Measurements from ENCODE around the gene IFFO2.
"Not testable (repeated sequence)": the region's sequence is repeated elsewhere in the genome, so short reads cannot be mapped to it uniquely, and the experiment has no call there.

Gene IFFO2

DNA sequence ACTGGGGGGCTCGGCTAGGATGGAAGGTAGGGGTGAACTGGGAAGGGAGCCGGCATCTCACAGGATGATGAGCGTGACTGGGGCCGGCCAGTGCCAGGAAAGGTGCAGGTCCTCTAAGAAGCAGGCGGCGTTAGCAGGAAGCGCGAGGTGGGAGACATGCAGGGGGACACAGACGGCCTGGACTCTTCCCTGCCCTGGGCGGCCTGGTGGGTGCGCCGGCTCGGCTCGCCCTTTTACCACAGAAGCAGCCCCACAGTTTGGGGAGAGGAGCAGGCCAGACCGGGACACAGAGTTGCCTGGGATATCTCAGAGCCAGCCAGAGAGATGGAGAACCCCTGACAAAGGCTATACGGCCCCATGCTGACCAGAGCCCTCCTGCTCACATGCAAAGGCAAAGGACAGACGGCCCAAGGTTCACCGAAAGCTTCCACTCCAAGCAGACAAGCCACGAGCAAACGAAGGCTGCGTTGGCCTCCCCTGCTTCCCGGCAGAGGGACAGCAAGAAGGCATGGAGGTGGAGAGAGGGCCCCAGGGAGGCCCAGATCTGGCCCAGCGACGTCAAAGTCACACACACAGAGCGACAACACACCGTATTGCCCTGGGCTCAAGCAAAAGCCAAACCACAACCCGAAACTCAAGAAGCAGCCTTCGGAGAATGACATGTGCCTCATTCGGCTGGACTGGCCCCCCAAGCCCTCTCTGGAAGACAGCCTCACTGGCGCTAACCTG lies 39.2 kb downstream of the IFFO2 start:
- no peak for FAIRE-seq

DNA sequence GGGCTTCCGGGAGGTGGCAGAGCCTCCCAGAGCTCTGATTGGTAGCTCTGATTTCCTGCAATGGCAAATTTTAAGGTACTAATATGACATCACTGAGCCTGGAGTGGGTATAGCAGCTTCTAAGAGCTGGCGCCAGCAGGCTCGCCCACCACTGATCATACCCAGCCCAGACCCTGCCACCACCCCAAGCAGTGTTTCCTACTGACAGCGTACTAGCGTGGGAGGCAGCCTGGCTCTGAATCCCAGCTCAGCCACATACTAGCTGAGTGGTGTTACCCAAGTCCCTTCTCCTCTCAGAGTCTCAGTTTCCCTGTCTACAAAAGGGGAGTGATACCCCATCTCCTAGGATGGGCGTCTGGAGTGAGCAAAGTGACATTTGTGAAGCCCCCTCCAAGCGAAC lies 41.1 kb downstream of the IFFO2 start:
- no peak for FAIRE-seq

GRCh38 chr1:18913065-18913835 lies 43.2 kb downstream of the IFFO2 start:
- peak; percentile 67 for FAIRE-seq

- no peak for FAIRE-seq
Measured at GRCh38 chr1:18912550-18912949, 43.9 kb downstream of the IFFO2 start.

DNA sequence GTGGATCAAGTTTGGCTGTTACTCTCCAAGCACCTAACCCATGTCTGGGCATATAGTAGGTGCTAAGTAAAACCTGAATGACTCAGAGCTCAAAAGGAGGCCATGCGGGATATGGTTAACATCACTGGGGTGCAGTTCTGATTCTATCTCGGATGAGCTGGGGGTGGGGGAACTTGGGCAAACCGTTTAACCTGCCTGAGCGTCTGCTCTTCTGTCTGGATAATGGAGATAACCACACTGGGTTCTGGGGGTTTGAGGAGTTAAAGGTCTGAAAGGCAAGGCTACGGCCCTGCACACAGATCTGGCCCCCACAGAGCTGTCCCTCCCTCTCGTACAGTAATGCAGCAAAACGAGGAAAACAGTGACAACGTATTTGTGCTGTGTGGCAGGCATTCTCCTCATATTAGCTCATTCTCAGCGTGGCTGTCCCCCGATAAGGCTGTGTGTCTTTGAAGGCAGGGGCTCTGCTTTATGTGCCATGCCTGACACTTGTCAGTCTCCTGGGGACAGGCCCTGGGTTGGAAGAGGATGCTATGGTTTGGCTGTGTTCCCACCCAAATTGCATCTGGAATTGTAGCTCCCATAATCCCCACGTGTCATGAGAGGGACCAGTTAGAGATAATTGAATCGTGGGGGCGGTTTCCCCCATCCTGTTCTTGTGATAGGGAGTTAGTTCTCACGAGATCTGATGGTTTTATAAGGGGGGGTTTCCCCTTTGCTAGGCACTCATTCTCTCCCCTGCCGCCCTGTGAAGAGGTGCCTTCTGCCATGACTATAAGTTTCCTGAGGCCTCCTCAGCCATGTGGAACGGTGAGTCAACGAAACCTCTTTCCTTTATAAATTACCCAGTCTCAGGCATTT lies 47.3 kb downstream of the IFFO2 start:
- FAIRE-seq = no peak

DNA sequence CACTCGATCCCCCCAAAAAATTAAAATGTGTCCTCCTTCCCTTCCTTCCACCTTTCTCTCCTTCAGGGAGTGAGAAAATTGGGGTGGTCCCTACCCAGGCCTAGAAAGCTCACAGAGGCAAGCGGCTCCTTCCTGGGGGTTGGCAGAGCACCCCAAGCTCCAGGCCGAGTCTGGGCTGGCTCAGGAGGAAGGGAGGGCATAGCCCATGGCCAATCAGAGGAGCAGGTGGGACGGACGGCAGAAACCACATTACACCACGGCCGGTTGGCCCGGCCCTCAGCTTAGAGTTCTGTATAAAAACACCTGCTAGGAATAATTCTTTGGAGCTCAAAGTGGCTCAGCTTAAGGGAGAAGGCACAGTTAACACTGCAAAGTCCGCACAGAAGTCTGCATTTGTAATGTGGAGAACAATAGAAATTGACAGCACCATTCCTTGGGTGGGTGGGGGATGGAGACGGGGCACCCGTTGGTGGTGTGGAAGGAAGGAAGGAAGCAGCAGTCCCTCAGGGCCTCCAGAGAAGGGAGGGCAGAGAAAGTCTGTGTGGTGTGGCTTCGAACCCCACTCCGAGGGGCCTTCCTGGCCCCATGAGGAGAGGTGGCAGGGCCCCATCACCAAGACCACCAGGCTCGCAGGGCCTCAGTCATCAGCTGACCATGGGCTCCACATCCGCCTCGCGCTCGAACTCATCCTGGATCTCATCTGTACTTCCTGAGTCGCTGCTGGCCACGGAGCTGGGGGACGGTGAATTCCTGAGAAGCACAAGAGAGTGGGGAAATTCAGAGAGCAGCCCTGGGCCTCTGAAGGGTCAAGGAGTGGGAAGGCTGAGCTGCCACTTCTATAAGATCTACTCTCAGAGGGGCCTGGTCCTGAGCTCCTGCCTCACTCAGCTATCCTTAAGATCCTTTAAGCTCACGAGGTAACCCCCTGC lies 48.3 kb downstream of the IFFO2 start:
- FAIRE-seq = no peak

DNA sequence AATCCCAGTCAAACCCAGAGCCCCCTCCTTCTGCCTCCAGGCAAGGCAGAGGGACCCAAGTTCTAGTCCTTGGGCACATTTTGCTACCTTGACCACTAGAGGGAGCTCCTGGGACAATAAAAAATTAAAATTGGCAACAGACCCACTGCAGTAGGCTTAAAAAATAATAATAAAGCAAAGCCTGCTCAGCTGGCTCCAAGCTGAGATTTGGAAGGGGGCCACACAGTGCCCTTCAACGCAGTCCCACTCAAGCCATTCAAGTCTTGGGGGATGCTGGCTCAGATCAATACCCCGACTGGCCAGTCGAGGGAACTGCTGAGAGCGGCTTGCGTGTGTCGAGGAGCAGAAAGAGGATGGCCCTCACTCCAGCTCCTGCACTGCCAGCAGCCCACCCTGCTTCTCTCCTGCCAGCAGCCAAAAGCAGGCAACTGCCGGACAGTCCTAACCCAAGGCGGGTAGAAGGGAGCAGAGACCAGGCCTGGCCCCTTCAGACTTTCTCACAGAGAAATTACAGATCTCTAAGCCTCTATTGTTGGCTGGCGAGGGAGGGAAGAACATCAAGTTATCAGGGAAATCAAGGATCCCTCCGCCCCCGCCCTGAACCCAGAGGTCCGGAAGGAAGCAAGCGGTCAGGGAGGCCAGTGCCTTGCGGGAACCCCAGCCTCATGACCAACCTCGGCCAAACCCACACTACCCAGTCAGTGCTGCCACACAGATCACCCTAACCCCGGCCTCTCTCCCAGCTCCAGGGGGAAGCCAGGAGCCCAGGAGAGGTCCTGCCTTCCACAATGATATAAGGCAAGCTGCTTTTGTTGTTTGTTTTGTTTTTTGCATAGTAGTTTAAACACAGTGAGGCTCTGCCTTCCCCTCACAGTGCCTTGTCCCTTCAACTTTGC lies 49.2 kb downstream of the IFFO2 start:
- peak; percentile 46 for FAIRE-seq

GRCh38 chr1:18903291-18903756 lies 53.2 kb downstream of the IFFO2 start:
- no peak for FAIRE-seq

- FAIRE-seq = peak; percentile 99
Measured at GRCh38 chr1:18902523-18903290, 53.8 kb downstream of the IFFO2 start, which contains the start of gene ALDH4A1. Gene ALDH4A1 (minus strand): TSS chr1:18902555. CDS start chr1:18902523, 32 bp downstream.

DNA sequence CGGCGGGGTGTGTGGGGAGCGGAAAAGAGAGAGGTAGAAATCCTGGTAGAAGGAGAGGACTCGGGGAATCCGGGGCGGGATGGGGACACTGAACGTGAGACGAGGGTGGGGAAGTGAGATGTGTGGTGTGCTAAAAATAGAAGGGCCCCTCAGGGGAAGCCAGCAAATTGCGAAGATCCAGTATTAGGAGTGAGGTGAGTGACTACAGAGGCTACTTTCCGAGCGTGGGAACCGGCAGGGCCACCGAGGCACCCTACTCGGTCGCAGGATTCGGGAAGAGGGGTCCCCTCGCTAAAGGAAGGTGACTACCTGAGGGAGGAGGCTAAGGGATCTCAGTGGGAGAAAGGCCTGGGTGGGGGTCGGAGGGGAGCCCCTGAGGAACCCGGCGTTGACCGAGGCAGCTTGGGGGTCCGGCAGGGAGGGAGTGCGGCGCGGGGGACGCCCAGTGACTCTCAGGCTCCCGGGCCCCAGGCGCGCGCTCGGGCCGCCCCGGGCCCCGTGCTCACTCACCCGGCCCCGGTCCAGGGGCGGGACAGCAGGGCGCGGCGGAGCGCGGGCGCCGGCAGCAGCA lies 54.4 kb downstream of the IFFO2 start:
- no peak for FAIRE-seq

DNA sequence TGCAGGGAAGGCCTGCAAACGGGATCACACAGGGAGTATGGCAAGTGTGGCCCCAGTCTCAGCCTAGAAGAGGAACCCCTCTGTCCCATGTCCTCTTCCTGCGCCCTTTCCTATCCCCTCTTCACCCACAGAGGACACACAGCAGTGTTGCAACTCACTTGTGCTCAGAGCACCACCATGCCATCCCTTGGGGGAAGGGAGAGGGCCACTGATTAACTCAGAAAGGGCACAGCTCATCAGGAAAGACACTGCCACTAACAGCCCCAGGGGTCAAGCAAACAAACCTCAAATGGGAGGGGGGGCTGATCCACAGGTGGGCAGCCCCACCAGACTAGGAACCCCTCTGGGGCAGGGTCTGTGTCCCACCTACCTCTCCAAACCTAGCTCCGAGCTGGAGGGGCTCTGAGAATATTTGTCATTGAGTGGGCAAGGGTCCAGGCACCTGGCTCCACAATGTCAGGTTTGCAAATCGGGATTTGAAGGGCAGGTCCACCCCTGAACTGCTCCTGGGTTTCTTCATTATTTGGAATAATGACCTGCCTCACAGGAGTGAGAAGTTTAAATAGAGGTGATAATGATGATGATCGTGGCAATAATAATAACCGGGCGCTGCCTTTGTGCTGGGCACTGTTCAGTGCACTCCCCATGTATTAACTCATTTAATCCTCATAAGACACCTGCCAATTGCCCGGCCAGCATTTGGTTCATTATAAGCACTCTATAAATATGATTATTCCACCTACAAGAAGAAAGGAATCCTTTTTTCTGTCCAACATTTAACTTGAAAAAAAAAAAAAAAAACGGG lies 55.1 kb downstream of the IFFO2 start:
- no peak for FAIRE-seq

DNA sequence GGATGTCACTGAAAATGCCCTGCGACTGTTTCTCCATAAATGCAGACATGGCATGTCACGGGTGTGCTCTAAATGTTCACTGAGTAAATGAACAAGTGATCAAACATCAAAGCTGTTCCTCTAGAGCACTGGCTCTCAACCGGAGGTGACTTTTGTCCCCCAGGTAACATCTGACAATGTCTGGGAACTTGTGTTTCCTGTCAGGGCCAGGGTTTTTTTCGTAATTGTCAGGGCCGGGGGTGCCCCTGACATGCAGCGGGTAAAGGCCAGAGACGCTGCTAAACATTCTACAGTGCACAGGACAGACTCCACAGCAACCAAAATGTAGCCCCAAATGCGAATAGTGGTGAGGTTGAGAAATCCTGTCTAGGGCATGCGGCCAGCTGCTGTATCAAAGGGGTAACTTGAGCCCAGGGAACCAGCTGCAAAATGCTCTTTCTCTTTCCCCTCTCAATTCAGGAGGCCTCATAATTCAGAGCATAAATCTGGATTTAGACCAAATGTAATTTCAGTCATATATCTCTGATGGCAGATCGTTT lies 56.1 kb downstream of the IFFO2 start:
- no peak for FAIRE-seq

- FAIRE-seq = no peak
Measured at GRCh38 chr1:18899363-18900049, 57.0 kb downstream of the IFFO2 start.

GRCh38 chr1:18898567-18898966 lies 57.9 kb downstream of the IFFO2 start:
- FAIRE-seq = no peak

GRCh38 chr1:18895317-18895716 lies 61.2 kb downstream of the IFFO2 start:
- FAIRE-seq = no peak

DNA sequence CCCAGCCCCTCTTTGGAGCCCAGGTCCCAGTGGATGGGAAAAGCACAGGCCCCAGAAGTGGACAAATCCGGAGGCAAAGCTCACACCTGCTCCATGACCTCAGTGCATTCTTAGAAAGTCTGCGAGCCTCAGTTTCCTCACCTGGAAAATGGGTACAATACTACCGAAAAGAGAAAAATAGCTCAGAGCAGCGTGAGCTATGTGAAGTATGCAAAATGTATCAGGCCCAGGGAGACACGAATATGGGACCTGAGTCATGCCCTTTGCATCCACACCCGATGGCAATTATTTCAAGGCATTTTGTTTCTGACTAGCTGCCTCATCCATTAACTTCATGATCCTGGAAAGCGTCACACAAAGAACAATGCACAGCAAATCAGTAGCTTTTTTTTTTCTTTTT lies 63.4 kb downstream of the IFFO2 start:
- FAIRE-seq = no peak

- FAIRE-seq = not testable (repeated sequence)
Measured at GRCh38 chr1:18891858-18892257, 64.6 kb downstream of the IFFO2 start.

- no peak for FAIRE-seq
Measured at GRCh38 chr1:18891426-18891780, 65.1 kb downstream of the IFFO2 start.
